Measurements from ENCODE around the gene CPTP. TPM values are rescaled to one million over a fixed set of nuclear protein-coding genes. Genes with fewer than 3 reads are reported as not detected.

CPTP gene
- total RNA-seq, 4 donors from 2014 or later, result 12.0 to 24.9 (median 18.8) TPM

DNA sequence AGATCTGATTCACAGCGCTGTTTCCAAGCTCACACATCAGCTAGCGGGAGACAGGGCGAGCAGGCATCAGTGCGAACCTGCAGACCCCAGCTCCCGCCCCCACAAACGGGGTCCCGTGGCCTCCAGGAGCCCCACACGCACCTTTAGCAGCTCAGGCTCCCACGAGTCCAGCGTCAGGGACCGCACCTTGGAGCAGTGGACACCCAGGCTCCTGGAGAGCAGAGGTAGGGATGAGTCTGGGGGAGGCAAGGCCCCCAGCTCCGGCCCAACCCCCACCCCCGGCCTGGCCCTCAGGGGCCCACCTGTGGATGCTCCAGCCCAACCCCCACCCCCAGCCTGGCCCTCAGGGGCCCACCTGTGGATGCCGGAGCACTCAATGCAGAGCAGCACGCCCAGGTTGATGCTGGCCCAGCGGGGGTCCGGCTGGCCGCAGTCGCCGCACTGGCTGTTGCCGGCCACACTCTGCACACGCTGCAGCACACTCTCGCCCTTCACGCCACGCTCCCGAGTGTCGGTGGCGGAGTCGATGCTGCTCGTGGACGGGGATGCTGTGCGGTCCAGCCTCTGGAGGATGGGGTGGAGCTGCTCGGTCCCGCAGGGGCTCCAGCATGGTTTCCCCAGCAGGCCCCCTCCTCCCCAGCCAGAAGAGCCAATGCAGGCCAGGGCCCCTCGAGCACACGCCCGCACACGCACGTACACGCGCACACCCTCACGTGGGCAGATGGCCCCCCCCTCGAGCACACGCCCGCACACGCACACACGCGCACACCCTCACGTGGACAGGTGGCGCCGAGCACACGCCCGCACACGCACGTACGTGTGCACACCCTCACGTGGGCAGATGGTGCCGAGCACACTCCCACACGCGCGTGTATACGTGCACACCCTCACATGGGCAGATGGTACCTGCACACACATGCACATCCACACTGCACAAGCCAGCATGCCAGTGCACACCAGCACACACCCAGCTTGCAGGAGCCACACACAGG is 28.2 kb upstream of the CPTP start:
- peaks cover 0 to 77% (median 0%) of the 10 kb centered on the region in 3 donors for H3K36me3 ChIP-seq
- H3K27ac ChIP-seq, result no peak overlapping the region
- H3K4me3 ChIP-seq, result no peak overlapping the region
- TF ChIP-seq, protein P1, sequence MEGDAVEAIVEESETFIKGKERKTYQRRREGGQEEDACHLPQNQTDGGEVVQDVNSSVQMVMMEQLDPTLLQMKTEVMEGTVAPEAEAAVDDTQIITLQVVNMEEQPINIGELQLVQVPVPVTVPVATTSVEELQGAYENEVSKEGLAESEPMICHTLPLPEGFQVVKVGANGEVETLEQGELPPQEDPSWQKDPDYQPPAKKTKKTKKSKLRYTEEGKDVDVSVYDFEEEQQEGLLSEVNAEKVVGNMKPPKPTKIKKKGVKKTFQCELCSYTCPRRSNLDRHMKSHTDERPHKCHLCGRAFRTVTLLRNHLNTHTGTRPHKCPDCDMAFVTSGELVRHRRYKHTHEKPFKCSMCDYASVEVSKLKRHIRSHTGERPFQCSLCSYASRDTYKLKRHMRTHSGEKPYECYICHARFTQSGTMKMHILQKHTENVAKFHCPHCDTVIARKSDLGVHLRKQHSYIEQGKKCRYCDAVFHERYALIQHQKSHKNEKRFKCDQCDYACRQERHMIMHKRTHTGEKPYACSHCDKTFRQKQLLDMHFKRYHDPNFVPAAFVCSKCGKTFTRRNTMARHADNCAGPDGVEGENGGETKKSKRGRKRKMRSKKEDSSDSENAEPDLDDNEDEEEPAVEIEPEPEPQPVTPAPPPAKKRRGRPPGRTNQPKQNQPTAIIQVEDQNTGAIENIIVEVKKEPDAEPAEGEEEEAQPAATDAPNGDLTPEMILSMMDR (IDR thresholded peaks at IDR 0.05), result no peak
- TF ChIP-seq POLR2A (IDR thresholded peaks at IDR 0.05) (no peak), EP300 (IDR thresholded peaks at IDR 0.05) (no peak)
- H3K27me3 ChIP-seq, result no peaks in the 10 kb centered on the region
- DNase-seq (ENCODE audit: low spot score in 2 of 2), result no peak
- WGBS, 2 donors, result 92 to 96% methylated on average over 38 to 45 of the region's 62 CpGs
- peaks cover 0 to 11% (median under 1%) of the 10 kb centered on the region in 4 donors for H3K4me1 ChIP-seq
- H3K9me3 ChIP-seq, result no peaks in the 10 kb centered on the region

DNA sequence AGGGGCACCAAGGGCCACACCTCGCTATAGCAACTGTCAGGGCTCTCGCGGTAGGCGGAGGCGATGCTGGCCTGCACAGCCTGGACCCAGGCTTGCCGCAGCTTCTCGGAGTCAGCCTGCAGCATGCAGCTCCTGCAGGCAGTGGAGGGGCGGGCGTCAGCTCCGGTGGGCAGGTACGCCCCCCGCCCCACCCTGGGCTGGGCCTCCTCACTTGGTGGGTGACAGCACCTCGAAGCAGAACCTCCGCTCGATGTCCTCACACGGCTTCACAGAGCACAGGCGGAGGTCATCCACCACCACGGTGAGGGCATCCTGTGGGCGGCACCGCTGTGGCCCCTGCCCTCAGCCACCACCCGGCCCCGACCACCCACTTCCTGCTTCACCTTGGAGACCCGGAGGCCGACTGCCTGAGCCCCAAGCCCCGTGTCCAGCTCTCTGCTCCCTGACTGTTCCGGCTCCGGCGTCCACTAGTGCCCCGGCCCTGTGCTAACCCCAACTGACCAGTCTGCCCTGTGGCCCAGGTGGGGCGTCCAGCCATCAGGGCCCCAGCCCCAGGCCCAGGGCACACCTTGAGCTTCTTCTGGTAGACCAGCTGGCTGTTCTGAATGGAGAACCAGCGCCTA is 26.7 kb upstream of the CPTP start:
- WGBS, 2 donors, result 88% methylated on average over 9 to 28 of the region's 31 CpGs
- Histone ChIP-seq H3K36me3 (peaks cover 0 to 69% (median 0%) of the 10 kb centered on the region in 3 donors), H3K9me3 (no peaks in the 10 kb centered on the region), H3K4me1 (peaks cover 0 to 6% (median 0%) of the 10 kb centered on the region in 4 donors), H3K27me3 (no peaks in the 10 kb centered on the region), H3K4me3 (no peak overlapping the region), H3K27ac (no peak overlapping the region)
- no peak for TF ChIP-seq EP300 (IDR thresholded peaks at IDR 0.05)
- no peak for TF ChIP-seq POLR2A (IDR thresholded peaks at IDR 0.05)
- TF ChIP-seq, protein P1 (IDR thresholded peaks at IDR 0.05), result no peak
- no peak for DNase-seq (ENCODE audit: low spot score in 2 of 2)

DNA sequence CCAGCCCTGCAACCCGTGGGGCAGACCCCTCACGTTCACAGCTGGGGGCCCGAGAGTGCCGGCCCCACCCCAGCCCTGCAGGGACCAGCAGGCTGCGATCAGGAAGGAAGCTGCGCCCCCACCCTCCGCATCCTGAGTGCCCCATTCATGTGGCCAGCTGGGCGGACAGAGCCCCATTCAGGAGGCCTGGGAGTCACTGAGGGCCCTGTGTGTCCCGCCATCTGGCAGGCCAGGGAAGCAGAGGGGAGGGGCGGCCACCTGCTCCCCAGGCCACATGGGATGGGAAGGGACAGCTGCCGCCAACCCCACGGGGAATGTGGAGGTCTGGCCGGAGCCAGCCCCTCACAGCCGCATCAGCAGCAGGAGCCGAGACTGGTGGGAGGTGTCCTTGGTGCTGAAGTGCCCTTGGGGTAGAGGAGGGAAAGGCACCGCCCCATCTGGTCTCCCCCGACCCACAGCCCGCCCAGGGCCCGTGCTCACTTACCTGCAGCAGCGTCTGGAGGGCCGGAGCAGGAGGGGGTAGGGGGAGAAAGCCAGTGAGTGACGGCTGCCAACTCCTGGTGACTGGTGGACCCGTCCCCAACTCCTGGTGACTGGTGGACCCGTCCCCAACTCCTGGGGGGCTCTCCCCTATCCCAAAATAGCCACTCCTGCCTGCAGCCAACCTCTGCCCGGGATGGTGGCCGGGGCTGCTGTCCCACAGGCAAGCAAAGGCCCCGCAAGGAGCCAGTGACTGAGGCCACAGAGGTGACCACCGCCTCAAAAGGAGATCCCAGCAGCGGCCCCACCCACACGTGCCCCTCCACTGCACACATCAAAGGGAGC is 25.5 kb upstream of the CPTP start:
- 51 to 68% methylated on average over 21 to 23 of the region's 30 CpGs for WGBS, 2 donors
- no peaks in the 10 kb centered on the region for H3K9me3 ChIP-seq
- H3K4me3 ChIP-seq, result no peak overlapping the region
- H3K27me3 ChIP-seq, result no peaks in the 10 kb centered on the region
- peaks cover 0 to 57% (median 0%) of the 10 kb centered on the region in 3 donors for H3K36me3 ChIP-seq
- peaks cover 0 to 16% (median 5%) of the 10 kb centered on the region in 4 donors for H3K4me1 ChIP-seq
- TF ChIP-seq EP300 (IDR thresholded peaks at IDR 0.05) (no peak), POLR2A (IDR thresholded peaks at IDR 0.05) (no peak)
- TF ChIP-seq, protein P1 (IDR thresholded peaks at IDR 0.05), result no peak
- DNase-seq (ENCODE audit: low spot score in 2 of 2), result no peak
- H3K27ac ChIP-seq, result no peak overlapping the region

DNA sequence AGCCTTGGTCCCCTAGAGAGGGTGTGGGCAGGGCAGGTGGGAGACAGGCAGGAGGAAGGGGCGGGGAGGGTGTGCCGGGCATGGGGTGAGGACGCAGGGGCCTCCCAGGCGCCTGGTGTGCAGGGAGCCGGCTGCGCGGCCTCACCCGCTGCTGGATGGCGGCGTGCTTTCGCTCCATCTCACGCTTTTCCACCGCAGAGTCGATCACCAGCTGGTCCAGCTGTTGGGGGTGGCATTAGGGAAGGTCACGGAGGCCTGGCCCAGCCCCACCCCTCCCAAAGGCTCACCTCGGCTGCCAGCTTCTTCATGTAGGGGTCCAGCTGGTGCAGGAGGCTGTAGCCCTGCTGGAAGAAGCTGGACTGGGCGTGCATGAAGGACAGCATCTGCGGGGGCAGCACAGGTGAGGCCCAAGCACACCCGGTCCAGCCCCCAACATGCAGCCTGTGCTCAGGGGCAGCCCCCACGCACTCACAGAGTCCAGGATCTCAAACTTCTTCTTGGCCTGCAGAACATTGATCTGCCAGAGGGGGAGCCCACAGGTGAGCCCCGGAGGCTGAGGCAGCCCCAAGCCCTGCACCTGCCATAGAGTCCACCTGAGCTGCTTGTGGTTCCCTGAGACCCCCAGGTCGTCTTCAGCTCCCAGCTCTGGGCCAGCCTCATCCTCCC is 24.8 kb upstream of the CPTP start:
- Histone ChIP-seq H3K27ac (no peak overlapping the region), H3K9me3 (no peaks in the 10 kb centered on the region), H3K27me3 (no peaks in the 10 kb centered on the region), H3K36me3 (peaks cover 0 to 50% (median 0%) of the 10 kb centered on the region in 3 donors), H3K4me3 (no peak overlapping the region), H3K4me1 (peaks cover under 1 to 24% (median 11%) of the 10 kb centered on the region in 4 donors)
- TF ChIP-seq POLR2A (IDR thresholded peaks at IDR 0.05), result no peak
- TF ChIP-seq, protein P1 (IDR thresholded peaks at IDR 0.05), result peak in 1 of 5 experiments; percentile 20
- TF ChIP-seq EP300 (IDR thresholded peaks at IDR 0.05), result no peak
- no peak for DNase-seq (ENCODE audit: low spot score in 2 of 2)
- 88 to 89% methylated on average over 15 to 20 of the region's 22 CpGs for WGBS, 2 donors

Data from tibial nerve (tissue), 4 donors.